K562 (cell line): ENCODE data around the gene MARCHF9. TPM values are rescaled to one million over a fixed set of nuclear protein-coding genes. Genes with fewer than 3 reads are reported as not detected.

Source experiments
- ATF2 ChIP-seq: sonication (generic); formaldehyde crosslinking; IDR thresholded peaks from 2 replicates; pipeline ENCODE4 v1.8.1; 2022; ENCODE audit warnings: missing genetic modification reagents
- CREM ChIP-seq: IDR thresholded peaks from 2 replicates; pipeline ENCODE4 v1.6.1; 2014; ENCODE audit warnings: antibody characterized with exemption, low read depth
- DACH1 ChIP-seq: fragments of 450-650 bp; IDR thresholded peaks from 2 replicates; pipeline ENCODE4 v1.6.1; 2018; ENCODE audit not compliant: partially characterized antibody
- E2F8 ChIP-seq: fragments of 450-650 bp; IDR thresholded peaks from 2 replicates; pipeline ENCODE4 v1.7.1; 2018; ENCODE audit warnings: mild to moderate bottlenecking, low read depth; ENCODE audit not compliant: partially characterized antibody
- EP400 ChIP-seq: fragments of 450-650 bp; IDR thresholded peaks from 2 replicates; pipeline ENCODE4 v1.6.1; 2017; ENCODE audit warnings: antibody characterized with exemption, mild to moderate bottlenecking, moderate library complexity
- FOXJ3 ChIP-seq: sonication (generic); formaldehyde crosslinking; IDR thresholded peaks from 2 replicates; pipeline ENCODE4 v1.4.0; 2020; ENCODE audit warnings: mild to moderate bottlenecking, missing genetic modification reagents
- KHSRP ChIP-seq: fragments of 450-650 bp; IDR thresholded peaks from 2 replicates; pipeline ENCODE4 v1.6.1; 2017
- NBN ChIP-seq: fragments of 450-650 bp; IDR thresholded peaks from 2 replicates; pipeline ENCODE4 v1.6.1; 2016; ENCODE audit warnings: low read depth, mild to moderate bottlenecking
- OTX1 ChIP-seq: fragments of 450-650 bp; formaldehyde crosslinking; IDR thresholded peaks from 2 replicates; pipeline ENCODE4 v1.4.0; 2022; ENCODE audit warnings: mild to moderate bottlenecking
- RBM22 ChIP-seq: fragments of 200-400 bp; formaldehyde crosslinking; IDR thresholded peaks from 2 replicates; pipeline ENCODE4 v1.6.1; 2018; ENCODE audit warnings: low read length, low read depth; ENCODE audit not compliant: poor library complexity, severe bottlenecking
- SMAD2 ChIP-seq: fragments of 150-350 bp; IDR thresholded peaks from 2 replicates; pipeline ENCODE4 v1.6.1; 2014; ENCODE audit warnings: low read depth, mild to moderate bottlenecking, low read length
- STAT5B ChIP-seq: fragments of 250-450 bp; sonication (Bioruptor Pico); IDR thresholded peaks from 2 replicates; pipeline ENCODE4 v1.8.0; 2021; ENCODE audit warnings: mild to moderate bottlenecking, inconsistent platforms
- TAF1 ChIP-seq: IDR thresholded peaks from 2 replicates; pipeline ENCODE4 v1.6.1; 2011; ENCODE audit warnings: mild to moderate bottlenecking, low read length, moderate library complexity; ENCODE audit not compliant: insufficient read depth, control insufficient read depth, severe bottlenecking; ENCODE audit errors: extremely low read depth
- TRIM24 ChIP-seq, 2 experiments: fragments of 450-650 bp; IDR thresholded peaks; 2 replicates each; pipeline ENCODE4 v1.6.1; 2016
- VEZF1 ChIP-seq: fragments of 200-800 bp; sonication (Bioruptor generic); IDR thresholded peaks from 2 replicates; pipeline ENCODE4 v1.6.1; 2017; ENCODE audit warnings: missing genetic modification characterization, missing compliant biosample characterization
- ZBED1 ChIP-seq: IDR thresholded peaks from 2 replicates; pipeline ENCODE4 v1.6.1; 2014
- ZBTB33 ChIP-seq: sonication (generic); formaldehyde crosslinking; IDR thresholded peaks from 2 replicates; pipeline ENCODE4 v1.8.1; 2023; ENCODE audit warnings: mild to moderate bottlenecking, missing genetic modification reagents
- ZFP91 ChIP-seq: sonication (generic); formaldehyde crosslinking; IDR thresholded peaks from 2 replicates; pipeline ENCODE4 v1.8.0; 2022; ENCODE audit warnings: mild to moderate bottlenecking, missing genetic modification reagents
- ZNF133 ChIP-seq: fragments of 250-450 bp; sonication (Bioruptor Pico); IDR thresholded peaks from 2 replicates; pipeline ENCODE4 v1.4.0; 2020; ENCODE audit warnings: mild to moderate bottlenecking
- ZNF212 ChIP-seq: fragments of 450-650 bp; formaldehyde crosslinking; IDR thresholded peaks from 2 replicates; pipeline ENCODE4 v1.4.0; 2020; ENCODE audit warnings: mild to moderate bottlenecking
- ZNF436 ChIP-seq: fragments of 250-450, 450-650 bp; sonication (Bioruptor Pico); formaldehyde crosslinking; IDR thresholded peaks from 2 replicates; pipeline ENCODE4 v1.7.0; 2020; ENCODE audit warnings: mild to moderate bottlenecking
- polyA plus RNA-seq, 8 experiments: library from polyadenylated mRNA; depleted of rRNA in 4 of 8; stranded (reverse) in 5 of 8; unstranded in 3 of 8; fragments of >200 nt; fragmentation: Nextera tagmentation in 2 of 8; fragmentation: Illumina TruSeq in 1 of 8; extraction: Ambion mirVana in 2 of 8; extraction: Trizol in 1 of 8; gene quantifications; 2 replicates each; pipeline versions ENCODE4 v1.2.1 to v1.2.3, GENCODE V29; 2011 to 2014; ENCODE audit warnings: inconsistent platforms in 1 of 8, missing spikeins in 1 of 8
- total RNA-seq, 7 experiments: library from RNA; depleted of rRNA in 6 of 7; stranded (reverse); fragments of >200 nt in 6 of 7; fragmentation: Illumina TruSeq in 2 of 7; extraction: Trizol in 2 of 7; gene quantifications; 2 replicates each; pipeline versions ENCODE4 v1.2.1 to v1.2.3, GENCODE V29; 2011 to 2021; ENCODE audit warnings: low replicate concordance in 1 of 7

The MARCHF9 gene
- total and polyA plus RNA-seq, 9 of the 15 experiments (the other 6 are each of a cell fraction or from before 2014, with no cell fraction given), result 0.80 to 12.4 (median 6.2) TPM

GRCh38 chr12:57744194-57744776 is 10.6 kb upstream of the MARCHF9 start (continued):
- TF ChIP-seq DACH1, result peak; percentile 8
- TF ChIP-seq NBN, result peak; percentile 95
- TF ChIP-seq ZNF133 (CRISPR knock-in tag), result no peak
- 0 out of 2 replicates have a peak, but pooled peaks have one; percentile 8 for TF ChIP-seq ZNF436 (CRISPR knock-in tag)
- 0 out of 2 replicates have a peak, but pooled peaks have one; percentile 29 for TF ChIP-seq ZFP91 (CRISPR knock-in tag)
- TF ChIP-seq EP400, result peak; percentile 46; the same call in 1 of the 2 replicates
- TF ChIP-seq ZNF212, result no peak
- TF ChIP-seq E2F8, result peak; percentile 43
- TF ChIP-seq STAT5B (CRISPR knock-in tag), result no peak
- TF ChIP-seq VEZF1 (CRISPR knock-in tag), result peak; percentile 85
- TF ChIP-seq TAF1, result peak; percentile 2
- TF ChIP-seq RBM22, result peak; percentile 49
- no peak for TF ChIP-seq SMAD2
- peak in 1 of 2 experiments; percentile 33; a peak in 1 of 4 replicates for TF ChIP-seq TRIM24 (IDR thresholded peaks at IDR 0.05)
- peak; percentile 95 for TF ChIP-seq CREM
- TF ChIP-seq FOXJ3 (CRISPR knock-in tag), result no peak
- TF ChIP-seq ZBTB33 (CRISPR knock-in tag), result peak; percentile 96
- TF ChIP-seq ZBED1, result no peak
- peak; percentile 93 for TF ChIP-seq KHSRP
- TF ChIP-seq OTX1 (CRISPR knock-in tag), result no peak
- peak; percentile 90; the same call in 1 of the 2 replicates for TF ChIP-seq ATF2
